ENCODE measurements around the gene PRAMEF11. TPM values are rescaled to one million over a fixed set of nuclear protein-coding genes. Genes with fewer than 3 reads are reported as not detected.
"Not testable (repeated sequence)": the region's sequence is repeated elsewhere in the genome, so short reads cannot be mapped to it uniquely, and the experiment has no call there.

The PRAMEF11 gene
- total RNA-seq (not detected), polyA plus RNA-seq (not detected)

DNA sequence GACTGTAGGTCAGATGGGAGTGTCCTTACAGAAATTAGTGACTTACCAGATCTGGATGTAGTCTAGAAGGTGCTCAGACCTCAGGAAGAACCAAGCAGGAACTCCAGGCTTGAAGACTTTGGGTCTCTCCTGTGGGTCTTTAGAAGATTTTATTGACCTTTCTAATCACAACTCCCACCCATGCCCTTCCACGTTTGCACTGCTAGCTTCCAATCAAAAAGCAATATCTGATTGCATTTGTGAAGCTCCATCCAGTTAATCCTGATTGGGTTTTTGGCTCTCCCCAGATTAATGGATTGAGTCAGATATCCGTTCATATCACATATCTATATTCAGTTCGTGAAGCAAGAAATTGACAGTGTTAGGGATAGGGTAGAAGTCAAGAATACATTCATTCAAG lies at the start of gene PRAMEF11:
Gene PRAMEF11, minus strand, starts transcription at position 101 of the 400 bp plus-strand sequence. CDS start 2,621 bp downstream, outside the sequence.
- H3K4me3 ChIP-seq (ENCODE audit: low read length); POLR2A ChIA-PET; H3K27ac Mint-ChIP-seq; H3K27ac ChIP-seq (ENCODE audit: low read depth, low read length); H3K4me1 Mint-ChIP-seq; H3K9me3 ChIP-seq (ENCODE audit: low read length); H3K36me3 ChIP-seq (ENCODE audit: insufficient read depth, low read length); H3K4me1 ChIP-seq (ENCODE audit: insufficient read depth, low read length); H3K27me3 ChIP-seq (ENCODE audit: insufficient read depth, low read length, poor library complexity, severe bottlenecking); H3K36me3 Mint-ChIP-seq; H3K9me3 Mint-ChIP-seq; DNase-seq; H3K4me3 Mint-ChIP-seq; CTCF ChIA-PET: not testable (repeated sequence)
- H3K27me3 Mint-ChIP-seq = peaks cover 6 to 26% of the 10 kb centered on the region in 2 donors

DNA sequence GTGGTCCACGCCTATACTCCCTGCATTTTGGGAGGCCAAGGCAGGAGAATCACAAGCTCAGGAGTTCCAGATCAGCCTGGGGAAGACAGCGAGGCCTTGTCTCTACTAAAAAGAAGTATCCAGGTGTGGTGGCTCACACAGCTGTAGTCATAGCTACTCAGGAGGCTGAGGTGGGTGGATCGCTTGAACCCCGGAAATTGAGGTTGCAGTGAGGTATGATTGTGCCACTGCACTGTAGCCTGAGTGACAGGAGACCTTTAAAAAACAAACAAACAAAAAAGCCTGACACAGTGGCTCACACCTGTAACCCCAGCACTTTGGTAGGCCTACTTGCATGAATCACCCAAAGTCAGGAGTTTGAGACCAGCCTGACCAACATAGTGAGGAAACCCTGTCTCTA lies 47.2 kb upstream of the PRAMEF11 start:
- H3K27me3 Mint-ChIP-seq = not testable (repeated sequence)

DNA sequence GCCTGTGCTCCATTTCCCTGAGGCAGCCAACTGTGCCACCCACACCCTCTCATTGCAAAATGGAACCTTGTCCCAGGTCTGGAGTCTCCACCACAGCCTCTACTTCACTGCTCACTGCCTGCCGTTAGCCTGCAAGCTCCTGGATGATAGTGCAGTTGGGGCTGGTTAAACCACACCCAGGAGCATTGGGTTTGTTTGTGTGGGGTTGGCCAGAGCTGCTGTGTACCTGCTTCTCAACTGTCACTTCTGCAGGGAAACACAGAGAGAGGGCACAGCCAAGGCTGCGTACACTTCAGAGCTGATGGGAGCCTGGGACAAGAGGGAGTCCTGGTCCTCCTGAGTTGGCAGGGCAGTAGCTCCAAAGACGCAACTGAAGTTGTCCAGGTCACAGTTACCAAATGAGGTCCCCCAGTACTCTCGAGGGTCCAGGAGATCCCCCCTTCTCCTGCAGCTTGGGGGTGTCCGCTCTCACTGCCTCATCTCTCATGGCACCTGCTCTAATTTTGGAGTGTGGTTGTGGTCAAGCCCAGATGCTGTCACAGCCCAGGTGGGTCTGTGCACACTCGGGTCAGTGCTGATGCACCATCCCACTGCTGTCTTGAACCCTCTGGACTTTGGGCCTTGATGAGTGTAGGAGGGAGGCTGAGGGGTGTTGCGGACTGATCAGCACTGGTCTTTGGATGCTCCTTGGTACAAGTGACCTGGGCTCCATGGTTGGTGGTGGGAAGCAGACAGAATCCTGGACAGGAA lies 32.1 kb upstream of the PRAMEF11 start:
- H3K36me3 ChIP-seq (ENCODE audit: insufficient read depth, low read length); H3K27ac ChIP-seq (ENCODE audit: low read depth, low read length); H3K9me3 Mint-ChIP-seq; H3K9me3 ChIP-seq (ENCODE audit: low read length); H3K4me1 ChIP-seq (ENCODE audit: insufficient read depth, low read length); POLR2A ChIA-PET; CTCF ChIA-PET; H3K27me3 ChIP-seq (ENCODE audit: insufficient read depth, low read length, poor library complexity, severe bottlenecking); H3K4me3 ChIP-seq (ENCODE audit: low read length); H3K4me3 Mint-ChIP-seq; DNase-seq; H3K4me1 Mint-ChIP-seq; H3K36me3 Mint-ChIP-seq; H3K27ac Mint-ChIP-seq: not testable (repeated sequence)
- H3K27me3 Mint-ChIP-seq = peaks cover 5 to 11% of the 10 kb centered on the region in 2 donors

More for the DNA sequence above, 47.2 kb upstream of the PRAMEF11 start:
- H3K27ac ChIP-seq (ENCODE audit: low read depth, low read length); H3K4me3 Mint-ChIP-seq; H3K36me3 ChIP-seq (ENCODE audit: insufficient read depth, low read length); H3K27me3 ChIP-seq (ENCODE audit: insufficient read depth, low read length, poor library complexity, severe bottlenecking); CTCF ChIA-PET; POLR2A ChIA-PET; H3K4me3 ChIP-seq (ENCODE audit: low read length); H3K27ac Mint-ChIP-seq; H3K36me3 Mint-ChIP-seq; DNase-seq; H3K9me3 Mint-ChIP-seq; H3K4me1 ChIP-seq (ENCODE audit: insufficient read depth, low read length); H3K9me3 ChIP-seq (ENCODE audit: low read length); H3K4me1 Mint-ChIP-seq: not testable (repeated sequence)

DNA sequence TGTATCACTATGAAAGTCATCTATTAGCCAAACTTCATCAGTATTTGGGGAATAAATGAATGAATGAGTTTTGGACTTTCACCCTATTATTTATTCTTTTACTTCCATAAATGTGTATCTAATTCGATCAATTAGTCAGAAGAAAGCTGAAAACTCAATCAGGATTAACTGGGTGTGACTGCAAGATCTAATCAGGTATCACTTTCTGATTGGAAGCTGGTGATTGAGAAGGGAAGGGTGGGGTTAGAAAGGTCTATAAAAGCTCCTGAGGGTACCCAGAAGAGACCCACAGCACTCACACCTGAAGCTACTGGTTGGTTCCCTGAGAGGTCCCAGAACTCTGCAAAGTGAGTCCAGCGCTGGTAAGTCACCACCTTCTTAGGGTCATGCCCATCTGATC lies 25.6 kb upstream of the PRAMEF11 start, which contains the start of gene PRAMEF2:
Gene PRAMEF2, plus strand, starts transcription at position 301 of the 400 bp plus-strand sequence. CDS start 1,924 bp downstream, outside the sequence.
- H3K27me3 ChIP-seq (ENCODE audit: insufficient read depth, low read length, poor library complexity, severe bottlenecking); H3K4me1 Mint-ChIP-seq; H3K9me3 Mint-ChIP-seq; H3K4me1 ChIP-seq (ENCODE audit: insufficient read depth, low read length); H3K4me3 ChIP-seq (ENCODE audit: low read length); H3K4me3 Mint-ChIP-seq; CTCF ChIA-PET; H3K9me3 ChIP-seq (ENCODE audit: low read length); POLR2A ChIA-PET; H3K36me3 ChIP-seq (ENCODE audit: insufficient read depth, low read length); H3K27ac Mint-ChIP-seq; H3K27ac ChIP-seq (ENCODE audit: low read depth, low read length); DNase-seq; H3K36me3 Mint-ChIP-seq: not testable (repeated sequence)
- peaks cover 11 to 17% of the 10 kb centered on the region in 2 donors for H3K27me3 Mint-ChIP-seq

DNA sequence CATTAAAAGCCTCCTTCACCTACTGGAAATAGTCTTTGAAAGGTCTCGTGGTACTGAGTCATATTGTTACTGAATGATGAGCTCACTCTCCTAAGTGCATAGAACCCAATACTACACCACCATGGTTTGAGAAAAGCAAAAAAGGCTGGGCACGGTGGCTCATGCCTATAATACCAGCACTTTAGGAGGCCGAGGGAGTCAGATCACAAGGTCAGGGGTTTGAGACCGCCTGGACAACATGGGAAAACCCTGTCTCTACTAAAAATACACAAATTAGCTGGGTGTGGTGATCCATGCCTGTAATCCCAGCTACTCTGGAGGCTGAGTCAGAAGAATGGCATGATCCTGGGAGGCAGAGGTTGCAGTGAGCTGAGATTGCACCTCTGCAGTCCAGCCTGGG lies 20.6 kb upstream of the PRAMEF11 start:
- Mint-ChIP-seq H3K36me3 (no peaks in the 10 kb centered on the region), H3K4me3 (no peak overlapping the region), H3K27ac (no peak overlapping the region), H3K27me3 (peaks cover 6 to 19% of the 10 kb centered on the region in 2 donors), H3K4me1 (no peaks in the 10 kb centered on the region), H3K9me3 (peaks cover 0 to 13% (median 4%) of the 10 kb centered on the region in 5 donors)
- H3K4me3 ChIP-seq (ENCODE audit: low read length) = no peak overlapping the region
- H3K36me3 ChIP-seq (ENCODE audit: insufficient read depth, low read length) = no peaks in the 10 kb centered on the region
- H3K27ac ChIP-seq (ENCODE audit: low read depth, low read length) = no peak overlapping the region
- H3K9me3 ChIP-seq (ENCODE audit: low read length) = no peaks in the 10 kb centered on the region
- no peaks in the 10 kb centered on the region for H3K4me1 ChIP-seq (ENCODE audit: insufficient read depth, low read length)
- ChIA-PET POLR2A (no interaction called here), CTCF (no interaction called here)
- no peak for DNase-seq
- no peaks in the 10 kb centered on the region for H3K27me3 ChIP-seq (ENCODE audit: insufficient read depth, low read length, poor library complexity, severe bottlenecking)

DNA sequence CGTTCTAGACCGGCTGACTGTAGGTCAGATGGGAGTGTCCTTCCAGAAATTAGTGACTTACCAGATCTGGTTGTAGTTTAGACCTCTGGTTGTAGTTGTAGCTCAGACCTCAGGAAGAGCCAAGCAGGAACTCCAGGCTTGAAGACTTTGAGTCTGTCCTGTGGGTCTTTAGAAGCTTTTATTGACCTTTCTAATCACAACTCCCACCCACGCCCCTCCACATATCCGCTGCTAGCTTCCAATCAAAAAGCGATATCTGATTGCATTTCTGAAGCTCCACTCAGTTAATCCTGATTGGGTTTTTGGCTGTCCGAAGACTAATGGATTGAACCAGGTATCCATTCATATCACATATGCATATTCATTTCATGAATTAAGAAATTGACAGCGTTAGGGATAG lies 17.4 kb upstream of the PRAMEF11 start, which contains the start of gene HNRNPCL1:
Gene HNRNPCL1, minus strand, starts transcription at position 101 of the 400 bp plus-strand sequence. CDS start 431 bp downstream, outside the sequence.
- Mint-ChIP-seq H3K27me3 (peaks cover 3 to 18% of the 10 kb centered on the region in 2 donors), H3K9me3 (peaks cover 0 to 17% (median 11%) of the 10 kb centered on the region in 5 donors)
- H3K36me3 Mint-ChIP-seq; H3K27ac ChIP-seq (ENCODE audit: low read depth, low read length); POLR2A ChIA-PET; DNase-seq; H3K4me1 ChIP-seq (ENCODE audit: insufficient read depth, low read length); H3K4me3 Mint-ChIP-seq; H3K4me3 ChIP-seq (ENCODE audit: low read length); H3K27me3 ChIP-seq (ENCODE audit: insufficient read depth, low read length, poor library complexity, severe bottlenecking); H3K36me3 ChIP-seq (ENCODE audit: insufficient read depth, low read length); H3K9me3 ChIP-seq (ENCODE audit: low read length); H3K27ac Mint-ChIP-seq; CTCF ChIA-PET; H3K4me1 Mint-ChIP-seq: not testable (repeated sequence)

DNA sequence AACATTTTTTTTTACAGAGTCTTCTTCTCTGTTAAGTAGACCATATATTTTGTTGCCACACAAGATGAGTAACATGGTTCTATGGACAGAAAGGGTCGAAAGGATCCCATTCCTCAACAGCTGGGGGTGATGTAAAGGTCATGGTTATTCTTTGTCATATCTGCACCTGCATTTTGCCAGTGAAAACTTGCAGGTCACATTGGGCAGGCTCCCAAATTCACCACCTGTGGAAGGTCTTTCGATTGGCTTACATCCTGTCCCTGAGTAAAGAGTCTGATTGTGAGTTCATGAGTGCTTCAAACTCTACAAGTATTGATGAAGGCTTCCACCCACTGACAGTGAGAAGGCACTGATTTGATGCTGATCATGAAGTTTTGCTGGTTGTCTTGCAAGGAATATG lies 2.0 kb upstream of the PRAMEF11 start:
- CTCF ChIA-PET, POLR2A ChIA-PET: not testable (repeated sequence)

DNA sequence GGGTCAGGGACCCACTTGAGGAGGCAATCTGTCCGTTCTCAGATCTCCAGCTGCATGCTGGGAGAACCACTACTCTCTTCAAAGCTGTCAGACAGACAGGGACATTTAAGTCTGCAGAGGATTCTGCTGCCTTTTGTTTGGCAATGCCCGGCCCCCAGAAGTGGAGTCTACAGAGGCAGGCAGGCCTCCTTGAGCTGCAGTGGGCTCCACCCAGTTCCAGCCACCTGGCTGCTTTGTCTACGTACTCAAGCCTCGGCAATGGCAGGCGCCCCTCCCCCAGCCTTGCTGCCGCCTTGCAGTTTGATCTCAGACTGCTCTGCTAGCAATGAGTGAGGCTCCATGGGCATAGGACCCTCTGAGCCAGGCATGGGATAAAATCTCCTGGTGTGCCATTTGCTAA lies 12.1 kb downstream of the PRAMEF11 start:
- H3K36me3 Mint-ChIP-seq; H3K9me3 Mint-ChIP-seq; H3K27me3 ChIP-seq (ENCODE audit: insufficient read depth, low read length, poor library complexity, severe bottlenecking); H3K4me3 Mint-ChIP-seq; H3K27ac ChIP-seq (ENCODE audit: low read depth, low read length); POLR2A ChIA-PET; H3K27ac Mint-ChIP-seq; H3K9me3 ChIP-seq (ENCODE audit: low read length); H3K4me3 ChIP-seq (ENCODE audit: low read length); H3K4me1 Mint-ChIP-seq; CTCF ChIA-PET; DNase-seq; H3K36me3 ChIP-seq (ENCODE audit: insufficient read depth, low read length); H3K4me1 ChIP-seq (ENCODE audit: insufficient read depth, low read length): not testable (repeated sequence)
- H3K27me3 Mint-ChIP-seq = peaks cover 11 to 24% of the 10 kb centered on the region in 2 donors

More for the DNA sequence above, 2.0 kb upstream of the PRAMEF11 start:
- not testable (repeated sequence) for DNase-seq; H3K27ac Mint-ChIP-seq; H3K27ac ChIP-seq (ENCODE audit: low read depth, low read length); H3K4me3 Mint-ChIP-seq; H3K4me3 ChIP-seq (ENCODE audit: low read length); H3K9me3 ChIP-seq (ENCODE audit: low read length); H3K36me3 Mint-ChIP-seq; H3K4me1 Mint-ChIP-seq; H3K27me3 ChIP-seq (ENCODE audit: insufficient read depth, low read length, poor library complexity, severe bottlenecking); H3K36me3 ChIP-seq (ENCODE audit: insufficient read depth, low read length); H3K9me3 Mint-ChIP-seq; H3K4me1 ChIP-seq (ENCODE audit: insufficient read depth, low read length)
- H3K27me3 Mint-ChIP-seq = peaks cover 8 to 22% of the 10 kb centered on the region in 2 donors
